Pancreas (tissue), 10 donors: ENCODE measurements around the gene MYOZ3. TPM values are rescaled to one million over a fixed set of nuclear protein-coding genes. Genes with fewer than 3 reads are reported as not detected.

Experiments
- ATAC-seq, 4 donors: fragments of 200-7000 bp; cut with Tn5 transposase; one replicate each; pipeline versions ENCODE4 v1.8.0 to v1.9.1; 2020; ENCODE audit warnings: mild to moderate bottlenecking in 4 of 4, moderate library complexity in 4 of 4
- DNase-seq, 6 donors: peaks; one replicate each; pipeline ENCODE4 v3.0.0-alpha.2; 2020
- FAIRE-seq: peaks from 2 replicates; lab custom pipeline; 2012; peaks lifted over from hg19 to GRCh38; lab: Jason Lieb, UNC
- H3K27ac ChIP-seq, 4 donors: fragments of 200-600 bp; sonication (generic); 1 replicate in 3 of 4; 2 replicates in 1 of 4; pipeline versions ENCODE4 v1.5.0 to v1.8.0; 2020
- H3K27me3 ChIP-seq, 4 donors: fragments of 200-600 bp; one replicate each; pipeline ENCODE4 v1.8.0; 2021
- H3K36me3 ChIP-seq, 3 donors: fragments of 200-600 bp; sonication (generic) in 1 of 3; one replicate each; pipeline versions ENCODE4 v1.5.0 to v1.8.0; 2020 to 2021
- H3K4me1 ChIP-seq, 3 donors: fragments of 200-600 bp; one replicate each; pipeline ENCODE4 v1.8.0; 2021
- H3K4me3 ChIP-seq, 4 donors: fragments of 200-600 bp; sonication (generic) in 2 of 4; one replicate each; pipeline versions ENCODE4 v1.5.0 to v1.8.0; 2020 to 2021
- H3K9me3 ChIP-seq, 4 donors: fragments of 200-600 bp; one replicate each; pipeline ENCODE4 v1.8.0; 2021
- WGBS, 2 donors: extraction: QIAGEN DNeasy Blood & Tissue Kit; methylation state at CpG; one replicate each; pipeline ENCODE4 v1.1.7; 2013; 5-methylcytosine and 5-hydroxymethylcytosine counted together
- intact Hi-C, 3 donors: fragments of 100-400 bp; cut with DNase I; formaldehyde crosslinking; loops; one replicate each; pipeline versions ENCODE4 v1.11.1 to v1.14.2; 2022
- polyA plus RNA-seq, 2 donors: library from polyadenylated mRNA; stranded (reverse); fragments of 200-250 nt; gene quantifications; one replicate each; pipeline ENCODE4 v1.2.3, GENCODE V29; 2013
- total RNA-seq, 6 donors: library from RNA; stranded (reverse); fragmentation: NEBNext Ultra II Directional in 4 of 6; extraction: Animal tissue kit (Norgen Biotek cat#: 25700) in 4 of 6; gene quantifications; one replicate each; pipeline versions ENCODE4 v1.2.1 to v1.2.4, GENCODE V29; 2021 to 2023
- TF ChIP-seq, protein P1 (sequence below), 4 donors: fragments of 200-600 bp; sonication (generic) in 3 of 4; IDR thresholded peaks; one replicate each; pipeline versions ENCODE4 v1.5.0 to v1.8.0; 2021; ENCODE audit warnings: antibody characterized with exemption in 4 of 4
- donor health status: healthy with polysubstance abuse.
- donor health status: DM: no; HTN: no; CAD: no; lungs with moderate emphysema.
- donor health status: DM: no; HTN: no; CAD: no.
- donor health status: control.
- donor health status: control.
- donor health status: Bipolar disorder and iron deficiency.
- donor health status: DM: yes; HTN: yes; CAD: no.
- donor health status: DM: no; HTN: no; CAD: no.
- donor health status: DM: no; HTN: no; CAD: no.
- donor health status: DM: yes; HTN: yes; CAD: no.

The MYOZ3 gene
- total and polyA plus RNA-seq, 8 donors: 0.05 to 0.50 (median 0.28) TPM; not detected in 1

GRCh38 chr5:150723845-150724244 lies 62.8 kb downstream of the MYOZ3 start:
- peaks cover 0 to 2% (median 0%) of the 10 kb centered on the region in 4 donors for H3K9me3 ChIP-seq
- TF ChIP-seq, protein P1, sequence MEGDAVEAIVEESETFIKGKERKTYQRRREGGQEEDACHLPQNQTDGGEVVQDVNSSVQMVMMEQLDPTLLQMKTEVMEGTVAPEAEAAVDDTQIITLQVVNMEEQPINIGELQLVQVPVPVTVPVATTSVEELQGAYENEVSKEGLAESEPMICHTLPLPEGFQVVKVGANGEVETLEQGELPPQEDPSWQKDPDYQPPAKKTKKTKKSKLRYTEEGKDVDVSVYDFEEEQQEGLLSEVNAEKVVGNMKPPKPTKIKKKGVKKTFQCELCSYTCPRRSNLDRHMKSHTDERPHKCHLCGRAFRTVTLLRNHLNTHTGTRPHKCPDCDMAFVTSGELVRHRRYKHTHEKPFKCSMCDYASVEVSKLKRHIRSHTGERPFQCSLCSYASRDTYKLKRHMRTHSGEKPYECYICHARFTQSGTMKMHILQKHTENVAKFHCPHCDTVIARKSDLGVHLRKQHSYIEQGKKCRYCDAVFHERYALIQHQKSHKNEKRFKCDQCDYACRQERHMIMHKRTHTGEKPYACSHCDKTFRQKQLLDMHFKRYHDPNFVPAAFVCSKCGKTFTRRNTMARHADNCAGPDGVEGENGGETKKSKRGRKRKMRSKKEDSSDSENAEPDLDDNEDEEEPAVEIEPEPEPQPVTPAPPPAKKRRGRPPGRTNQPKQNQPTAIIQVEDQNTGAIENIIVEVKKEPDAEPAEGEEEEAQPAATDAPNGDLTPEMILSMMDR (IDR thresholded peaks at IDR 0.05): no peak
- no peaks in the 10 kb centered on the region for H3K4me1 ChIP-seq
- peaks cover 0 to 70% (median 19%) of the 10 kb centered on the region in 3 donors for H3K36me3 ChIP-seq
- WGBS, 2 donors: 90 to 96% methylated on average over 2 of the region's 2 CpGs
- ATAC-seq: no peak
- H3K27me3 ChIP-seq: no peaks in the 10 kb centered on the region
- FAIRE-seq: no peak
- no peak overlapping the region for H3K27ac ChIP-seq
- no peak overlapping the region for H3K4me3 ChIP-seq
- intact Hi-C loops: no loop called here
- DNase-seq: no peak

Other genes starting within 250 kb of the MYOZ3 start
- gene CD74, start 248.3 kb upstream of the MYOZ3 start, total RNA-seq: 1,000 to 10,000 TPM in 1 of 6 donors, 100 to 1,000 TPM in 3, 10 to 100 TPM in 2; 67.2 to 1,206 (median 163) TPM
- 100 to 1,000 TPM; 138 to 141 TPM for gene CD74, start 248.3 kb upstream of the MYOZ3 start, polyA plus RNA-seq
- 1,000 to 10,000 TPM; 1,164 to 1,840 (median 1,380) TPM for gene RPS14, start 211.5 kb upstream of the MYOZ3 start, total RNA-seq
- gene RPS14, start 211.5 kb upstream of the MYOZ3 start, polyA plus RNA-seq: 1,000 to 10,000 TPM; 2,004 to 2,138 TPM
- 10 to 100 TPM; 35.5 to 57.2 (median 41.0) TPM for gene NDST1, start 153.1 kb upstream of the MYOZ3 start, total RNA-seq
- 10 to 100 TPM in 1 of 2 donors, 1 to 10 TPM in 1; 9.9 to 20.2 TPM for gene NDST1, start 153.1 kb upstream of the MYOZ3 start, polyA plus RNA-seq
- 10 to 100 TPM; 23.3 to 68.3 (median 28.4) TPM for gene SYNPO, start 20.6 kb upstream of the MYOZ3 start, total RNA-seq
- 10 to 100 TPM; 28.8 TPM for gene SYNPO, start 20.6 kb upstream of the MYOZ3 start, polyA plus RNA-seq
- 10 to 100 TPM; 14.8 to 25.9 (median 18.4) TPM for gene RBM22, start 39.8 kb downstream of the MYOZ3 start, total RNA-seq
- gene RBM22, start 39.8 kb downstream of the MYOZ3 start, polyA plus RNA-seq: 10 to 100 TPM; 21.3 to 32.3 TPM
- 10 to 100 TPM; 36.9 to 61.1 (median 45.3) TPM for gene DCTN4, start 97.8 kb downstream of the MYOZ3 start, total RNA-seq
- gene DCTN4, start 97.8 kb downstream of the MYOZ3 start, polyA plus RNA-seq: 10 to 100 TPM; 13.8 to 21.5 TPM
- 10 to 100 TPM; 10.3 to 33.1 (median 14.2) TPM for gene SMIM3, start 117.5 kb downstream of the MYOZ3 start, total RNA-seq
- gene SMIM3, start 117.5 kb downstream of the MYOZ3 start, polyA plus RNA-seq: 10 to 100 TPM in 1 of 2 donors, 1 to 10 TPM in 1; 9.7 to 13.3 TPM
- gene IRGM, start 185.3 kb downstream of the MYOZ3 start, total RNA-seq: under 1 TPM in 1 of 6 donors, not detected in 5; 0.09 TPM
- under 1 TPM in 1 of 2 donors, not detected in 1; 0.07 TPM for gene IRGM, start 185.3 kb downstream of the MYOZ3 start, polyA plus RNA-seq
- 1 to 10 TPM; 1.2 to 4.3 (median 2.0) TPM for gene ZNF300, start 243.7 kb downstream of the MYOZ3 start, total RNA-seq
- gene ZNF300, start 243.7 kb downstream of the MYOZ3 start, polyA plus RNA-seq: 1 to 10 TPM; 6.5 to 8.6 TPM